Heart left ventricle (tissue), 13 donors: Measurements from ENCODE around the gene CCDC87.

Experiments
- CTCF ChIP-seq, 12 donors: fragments of 200-600 bp; sonication (generic) in 4 of 12; IDR thresholded peaks; one replicate each; pipeline versions ENCODE4 v1.5.0 to v1.8.0; 2018 to 2022; ENCODE audit warnings: antibody characterized with exemption in 12 of 12, mild to moderate bottlenecking in 5 of 12
- POLR2A ChIP-seq, 2 donors: fragments of 450-650 bp; IDR thresholded peaks; one replicate each; pipeline ENCODE4 v1.6.1; 2017; ENCODE audit warnings: antibody characterized with exemption in 2 of 2, mild to moderate bottlenecking in 2 of 2, moderate library complexity in 2 of 2
- donor health status: ischemic (EF 13 %, LVEDD 7.1; RV severe dilation, severe dysfunction).
- donor health status: DM: no; HTN: yes; CAD: no.
- donor health status: DM: no; HTN: no; CAD: no.
- donor health status: ischemic (EF 25% LVEDD 6.9; RV normal size, moderate dysfunction).
- donor health status: ischemic (EF 25% LVEDD 5.7; RV mildly dilated, moderate dysfunction).
- donor health status: ischemic (EF 35%, LVEDD 5.7; RV mildly dilated, moderate dysfunction).
- donor health status: nonischemic (EF 11% LVEDD 7.7; RV severe dilation, severe dysfunction).
- donor health status: DM: yes; HTN: yes; CAD: no.
- donor health status: PGD.
- donor health status: ischemic (EF 29% LVEDD 5.4; RV normal size, mild dysfunction).
- donor health status: nonischemic (EF 23%, LVEDD 6.1; RV moderate dilation, normal function).

- TF ChIP-seq CTCF (IDR thresholded peaks at IDR 0.05) (no peak), POLR2A (IDR thresholded peaks at IDR 0.05) (no peak)
Measured at GRCh38 chr11:66546966-66547661, 45.7 kb downstream of the CCDC87 start.
